MCF 10A (cell line): ENCODE data around the gene CLDN7. TPM values are rescaled to one million over a fixed set of nuclear protein-coding genes. Genes with fewer than 3 reads are reported as not detected.

Experiments
- BruUV-seq: library from RNA; stranded (reverse); fragments of 400-500 nt; replicated peaks from 2 replicates; lab custom pipeline; 2021; lab: Mats Ljungman, UMichigan
- CTCF ChIA-PET: fragments of 300-600 bp; sonication (Branson Sonifier 250); formaldehyde crosslinking; extraction: SDS; loops from one replicate; lab custom pipeline; 2021; ENCODE audit warnings: antibody characterized with exemption, inconsistent platforms; lab: Yijun Ruan, JAX
- POLR2A ChIA-PET: fragments of 300-600, 350-650 bp; sonication (Branson Sonifier 250); formaldehyde crosslinking; extraction: SDS; loops from one replicate; lab custom pipeline; 2020; ENCODE audit warnings: antibody characterized with exemption, inconsistent platforms; lab: Yijun Ruan, JAX
- DNase-seq: peaks from one replicate; pipeline ENCODE4 v3.0.0-alpha.2; 2018; ENCODE audit not compliant: unreplicated experiment
- H3K27ac Mint-ChIP-seq: one replicate; pipeline ENCODE4 v1.8.0; 2022; ENCODE audit warnings: mild to moderate bottlenecking, low read depth, mixed read lengths; ENCODE audit not compliant: unreplicated experiment
- H3K27me3 Mint-ChIP-seq: one replicate; pipeline ENCODE4 v1.8.0; 2022; ENCODE audit warnings: mixed read lengths; ENCODE audit not compliant: insufficient read depth, unreplicated experiment
- H3K36me3 Mint-ChIP-seq: one replicate; pipeline ENCODE4 v1.8.0; 2022; ENCODE audit warnings: mild to moderate bottlenecking, moderate library complexity, mixed read lengths; ENCODE audit not compliant: insufficient read depth, unreplicated experiment
- H3K4me1 Mint-ChIP-seq: one replicate; pipeline ENCODE4 v1.8.0; 2022; ENCODE audit warnings: mixed read lengths; ENCODE audit not compliant: insufficient read depth, unreplicated experiment
- H3K4me3 Mint-ChIP-seq: one replicate; pipeline ENCODE4 v1.8.0; 2022; ENCODE audit warnings: mild to moderate bottlenecking, moderate library complexity, mixed read lengths; ENCODE audit not compliant: unreplicated experiment
- H3K9me3 Mint-ChIP-seq: one replicate; pipeline ENCODE4 v1.8.0; 2022; ENCODE audit warnings: mixed read lengths; ENCODE audit not compliant: unreplicated experiment
- intact Hi-C: fragments of 100-400 bp; cut with micrococcal nuclease; formaldehyde crosslinking; loops from 2 replicates; pipeline ENCODE4 v1.14.1; 2022
- microRNA-seq: library from miRNA; unstranded; fragments of <30 nt; microRNA quantifications from one replicate; pipeline ENCODE4 v1.2.0, GENCODE V29; 2022
- total RNA-seq: library from RNA; stranded (reverse); gene quantifications from 2 replicates; pipeline ENCODE4 v1.2.3, GENCODE V29; 2022
- TF ChIP-seq, protein P1 (sequence below): fragments of 200-600 bp; IDR thresholded peaks from one replicate; pipeline ENCODE4 v1.8.0; 2022; ENCODE audit warnings: antibody characterized with exemption, mild to moderate bottlenecking; ENCODE audit not compliant: unreplicated experiment

CLDN7 gene
- total RNA-seq, 1 experiment from 2014 or later, result 23.9 TPM

DNA sequence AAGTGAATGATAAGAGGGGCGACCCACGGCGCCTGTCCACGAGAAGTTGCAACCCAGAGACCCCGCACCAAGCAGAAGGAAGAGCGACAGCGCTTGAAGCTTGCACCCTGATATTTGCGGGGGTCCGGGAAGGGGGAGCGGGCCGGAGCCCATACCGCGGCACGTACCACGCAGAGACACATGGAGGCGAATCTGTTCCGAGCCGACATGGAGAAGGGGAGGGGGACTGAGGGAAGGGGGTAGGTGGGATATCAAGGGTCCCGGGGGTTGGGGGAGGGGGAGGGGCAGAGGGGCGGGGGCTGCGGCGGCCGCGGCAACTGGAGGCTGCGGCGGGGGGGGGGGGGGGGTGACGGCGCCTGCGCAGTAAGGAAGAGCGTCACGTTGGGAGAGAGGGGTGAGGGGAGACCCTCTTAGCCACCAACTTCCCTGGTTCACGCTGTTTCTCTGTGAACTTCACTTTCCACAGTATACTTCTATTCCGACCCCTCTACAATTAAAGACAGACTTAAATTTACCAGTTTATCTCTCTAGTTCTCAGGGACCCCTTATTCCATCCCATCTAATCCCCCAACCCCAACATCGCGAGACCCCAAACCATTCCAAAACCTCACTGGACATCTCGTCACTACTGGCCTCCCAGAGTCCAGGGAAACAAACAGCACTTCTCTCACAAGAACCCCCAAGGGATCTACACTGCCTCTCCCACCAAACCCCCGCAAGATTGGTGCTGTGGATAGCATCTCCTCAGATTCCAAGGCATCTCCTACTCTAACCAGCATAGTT is 50.6 kb downstream of the CLDN7 start:
- TF ChIP-seq, protein P1, sequence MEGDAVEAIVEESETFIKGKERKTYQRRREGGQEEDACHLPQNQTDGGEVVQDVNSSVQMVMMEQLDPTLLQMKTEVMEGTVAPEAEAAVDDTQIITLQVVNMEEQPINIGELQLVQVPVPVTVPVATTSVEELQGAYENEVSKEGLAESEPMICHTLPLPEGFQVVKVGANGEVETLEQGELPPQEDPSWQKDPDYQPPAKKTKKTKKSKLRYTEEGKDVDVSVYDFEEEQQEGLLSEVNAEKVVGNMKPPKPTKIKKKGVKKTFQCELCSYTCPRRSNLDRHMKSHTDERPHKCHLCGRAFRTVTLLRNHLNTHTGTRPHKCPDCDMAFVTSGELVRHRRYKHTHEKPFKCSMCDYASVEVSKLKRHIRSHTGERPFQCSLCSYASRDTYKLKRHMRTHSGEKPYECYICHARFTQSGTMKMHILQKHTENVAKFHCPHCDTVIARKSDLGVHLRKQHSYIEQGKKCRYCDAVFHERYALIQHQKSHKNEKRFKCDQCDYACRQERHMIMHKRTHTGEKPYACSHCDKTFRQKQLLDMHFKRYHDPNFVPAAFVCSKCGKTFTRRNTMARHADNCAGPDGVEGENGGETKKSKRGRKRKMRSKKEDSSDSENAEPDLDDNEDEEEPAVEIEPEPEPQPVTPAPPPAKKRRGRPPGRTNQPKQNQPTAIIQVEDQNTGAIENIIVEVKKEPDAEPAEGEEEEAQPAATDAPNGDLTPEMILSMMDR, result no peak
- BruUV-seq, result no TSS peak
- Mint-ChIP-seq H3K9me3 (no peaks in the 10 kb centered on the region), H3K4me1 (peaks cover 23% of the 10 kb centered on the region), H3K36me3 (peaks cover 18% of the 10 kb centered on the region), H3K4me3 (no peak overlapping the region), H3K27ac (no peak overlapping the region), H3K27me3 (peaks cover 9% of the 10 kb centered on the region)
- ChIA-PET POLR2A (no interaction called here), CTCF (no interaction called here)
- no peak for DNase-seq
- intact Hi-C loops, result loop anchor here (5.0 kb wide), 1 partner anchor 74 kb away; no protein-coding TSS in a partner anchor

Small RNA genes within 50 kb of the gene (microRNA-seq; reads per million reads assigned to microRNA genes)
- 1,631 reads per million, percentile 89 among the genes with 10 or more reads in this experiment for gene MIR324

Other genes with a start within 250 kb of the CLDN7 start
- 155 and 209 TPM in 2 replicates for gene RNASEK, start 249.9 kb downstream of the CLDN7 start, total RNA-seq
- gene BCL6B, start 239.4 kb downstream of the CLDN7 start, total RNA-seq, result not detected in 2 replicates
- gene SLC16A13, start 226.5 kb downstream of the CLDN7 start, total RNA-seq, result 7.5 and 11.1 TPM in 2 replicates
- not detected in 2 replicates for gene SLC16A11, start 218.4 kb downstream of the CLDN7 start, total RNA-seq
- not detected in 2 replicates for gene CLEC10A, start 182.2 kb downstream of the CLDN7 start, total RNA-seq
- gene ASGR2, start 147.7 kb downstream of the CLDN7 start, total RNA-seq, result not detected in 2 replicates
- 0.37 and 0.59 TPM in 2 replicates for gene ASGR1, start 83.1 kb downstream of the CLDN7 start, total RNA-seq
- gene DLG4, start 42.6 kb downstream of the CLDN7 start, total RNA-seq, result 7.6 TPM in 2 replicates
- gene ACADVL, start 42.5 kb downstream of the CLDN7 start, total RNA-seq, result 387 and 413 TPM in 2 replicates
- 34.9 and 37.4 TPM in 2 replicates for gene DVL2, start 28.0 kb downstream of the CLDN7 start, total RNA-seq
- gene PHF23, start 23.0 kb downstream of the CLDN7 start, total RNA-seq, result 41.8 and 47.1 TPM in 2 replicates
- gene GABARAP, start 20.0 kb downstream of the CLDN7 start, total RNA-seq, result 226 and 294 TPM in 2 replicates
- 145 and 148 TPM in 2 replicates for gene CTDNEP1, start 10.7 kb downstream of the CLDN7 start, total RNA-seq
- gene ELP5, start 10.3 kb downstream of the CLDN7 start, total RNA-seq, result 81.0 and 91.3 TPM in 2 replicates
- gene SLC2A4, start 19.2 kb upstream of the CLDN7 start, total RNA-seq, result not detected in 2 replicates
- 0.40 and 0.44 TPM in 2 replicates for gene YBX2, start 32.2 kb upstream of the CLDN7 start, total RNA-seq
- gene EIF5A, start 45.1 kb upstream of the CLDN7 start, total RNA-seq, result 1,142 and 1,190 TPM in 2 replicates
- gene GPS2, start 52.9 kb upstream of the CLDN7 start, total RNA-seq, result 29.4 and 49.8 TPM in 2 replicates
- gene NEURL4, start 66.9 kb upstream of the CLDN7 start, total RNA-seq, result 36.9 and 39.3 TPM in 2 replicates
- gene ACAP1, start 74.1 kb upstream of the CLDN7 start, total RNA-seq, result 4.4 and 4.9 TPM in 2 replicates
- gene KCTD11, start 89.7 kb upstream of the CLDN7 start, total RNA-seq, result 9.2 and 10.1 TPM in 2 replicates
- not detected in 2 replicates for gene TMEM95, start 92.7 kb upstream of the CLDN7 start, total RNA-seq
- gene TNK1, start 118.6 kb upstream of the CLDN7 start, total RNA-seq, result 6.4 and 8.0 TPM in 2 replicates
- 53.8 and 59.0 TPM in 2 replicates for gene PLSCR3, start 132.0 kb upstream of the CLDN7 start, total RNA-seq
- 35.2 and 42.9 TPM in 2 replicates for gene TMEM256, start 141.6 kb upstream of the CLDN7 start, total RNA-seq
- gene NLGN2, start 145.4 kb upstream of the CLDN7 start, total RNA-seq, result 6.7 and 9.0 TPM in 2 replicates
- gene SPEM1, start 157.8 kb upstream of the CLDN7 start, total RNA-seq, result not detected in 2 replicates
- not detected in 2 replicates for gene SPEM2, start 163.1 kb upstream of the CLDN7 start, total RNA-seq
- not detected in 2 replicates for gene SPEM3, start 166.4 kb upstream of the CLDN7 start, total RNA-seq
- 6.1 and 6.3 TPM in 2 replicates for gene TMEM102, start 173.0 kb upstream of the CLDN7 start, total RNA-seq
- gene FGF11, start 177.0 kb upstream of the CLDN7 start, total RNA-seq, result 0.84 and 2.1 TPM in 2 replicates
- gene CHRNB1, start 182.6 kb upstream of the CLDN7 start, total RNA-seq, result 3.3 and 7.8 TPM in 2 replicates
- 26.3 and 29.1 TPM in 2 replicates for gene ZBTB4, start 217.2 kb upstream of the CLDN7 start, total RNA-seq
- gene SLC35G6, start 219.0 kb upstream of the CLDN7 start, total RNA-seq, result not detected in 2 replicates
- 89.6 and 107 TPM in 2 replicates for gene POLR2A, start 221.9 kb upstream of the CLDN7 start, total RNA-seq